ENCODE measurements around the gene OR2V2.

- TF ChIP-seq CTCF (IDR thresholded peaks at IDR 0.05; ENCODE audit: low read depth, low read length) (no peak), EZH2phosphoT487 (IDR thresholded peaks at IDR 0.05; ENCODE audit: low read depth) (no peak)
Measured at GRCh38 chr5:181130832-181131496, 16.4 kb upstream of the OR2V2 start, which contains the start of gene OR2V1.

Data from OCI-LY3 (cell line).